ENCODE results near the gene GALNT13.

The GALNT13 gene

GRCh38 chr2:154306266-154306970, 434.7 kb downstream of the GALNT13 start:
- TF ChIP-seq TAF1 (IDR thresholded peaks at IDR 0.05; ENCODE audit: borderline replicate concordance, insufficient read depth, low read length) (no peak), POLR2AphosphoS5 (IDR thresholded peaks at IDR 0.05; ENCODE audit: low read depth, low read length) (no peak), SIN3A (IDR thresholded peaks at IDR 0.05; ENCODE audit: borderline replicate concordance, insufficient read depth, low read length) (no peak), FOXP2 (optimal IDR thresholded peaks at IDR 0.05; ENCODE audit: borderline replicate concordance, extremely low read depth, extremely low read length, insufficient read depth) (no peak), REST (IDR thresholded peaks at IDR 0.05; ENCODE audit: insufficient read depth in 1 of 2, low read depth in 2 of 2, low read length in 2 of 2) (no peak)

- no peak for TF ChIP-seq TAF1 (IDR thresholded peaks at IDR 0.05; ENCODE audit: borderline replicate concordance, insufficient read depth, low read length)
These were observed 435.3 kb downstream of the GALNT13 start for GRCh38 chr2:154307007-154307406.

- TF ChIP-seq REST (IDR thresholded peaks at IDR 0.05; ENCODE audit: insufficient read depth in 1 of 2, low read depth in 2 of 2, low read length in 2 of 2) = no peak
- no peak for TF ChIP-seq TAF1 (IDR thresholded peaks at IDR 0.05; ENCODE audit: borderline replicate concordance, insufficient read depth, low read length)
- no peak for TF ChIP-seq FOXP2 (optimal IDR thresholded peaks at IDR 0.05; ENCODE audit: borderline replicate concordance, extremely low read depth, extremely low read length, insufficient read depth)
- TF ChIP-seq POLR2AphosphoS5 (IDR thresholded peaks at IDR 0.05; ENCODE audit: low read depth, low read length) = no peak
- no peak for TF ChIP-seq SIN3A (IDR thresholded peaks at IDR 0.05; ENCODE audit: borderline replicate concordance, insufficient read depth, low read length)
These were observed 452.9 kb downstream of the GALNT13 start for GRCh38 chr2:154324601-154325000.

- TF ChIP-seq FOXP2 (optimal IDR thresholded peaks at IDR 0.05; ENCODE audit: borderline replicate concordance, extremely low read depth, extremely low read length, insufficient read depth) (no peak), SIN3A (IDR thresholded peaks at IDR 0.05; ENCODE audit: borderline replicate concordance, insufficient read depth, low read length) (no peak), POLR2AphosphoS5 (IDR thresholded peaks at IDR 0.05; ENCODE audit: low read depth, low read length) (no peak), TAF1 (IDR thresholded peaks at IDR 0.05; ENCODE audit: borderline replicate concordance, insufficient read depth, low read length) (no peak), REST (IDR thresholded peaks at IDR 0.05; ENCODE audit: insufficient read depth in 1 of 2, low read depth in 2 of 2, low read length in 2 of 2) (no peak)
These were observed 457.8 kb downstream of the GALNT13 start for GRCh38 chr2:154329510-154329909.

GRCh38 chr2:154331784-154332183, 460.1 kb downstream of the GALNT13 start:
- no peak for TF ChIP-seq REST (IDR thresholded peaks at IDR 0.05; ENCODE audit: insufficient read depth in 1 of 2, low read depth in 2 of 2, low read length in 2 of 2)
- TF ChIP-seq TAF1 (IDR thresholded peaks at IDR 0.05; ENCODE audit: borderline replicate concordance, insufficient read depth, low read length) = no peak
- no peak for TF ChIP-seq SIN3A (IDR thresholded peaks at IDR 0.05; ENCODE audit: borderline replicate concordance, insufficient read depth, low read length)
- no peak for TF ChIP-seq POLR2AphosphoS5 (IDR thresholded peaks at IDR 0.05; ENCODE audit: low read depth, low read length)
- TF ChIP-seq FOXP2 (optimal IDR thresholded peaks at IDR 0.05; ENCODE audit: borderline replicate concordance, extremely low read depth, extremely low read length, insufficient read depth) = no peak

Measured in PFSK-1 (cell line).